ENCODE measurements around the gene CFAP46. TPM values are rescaled to one million over a fixed set of nuclear protein-coding genes. Genes with fewer than 3 reads are reported as not detected.

CFAP46 gene
- total and polyA plus RNA-seq, 9 of the 15 experiments (the other 6 are each of a cell fraction or from before 2014, with no cell fraction given), result not detected

DNA sequence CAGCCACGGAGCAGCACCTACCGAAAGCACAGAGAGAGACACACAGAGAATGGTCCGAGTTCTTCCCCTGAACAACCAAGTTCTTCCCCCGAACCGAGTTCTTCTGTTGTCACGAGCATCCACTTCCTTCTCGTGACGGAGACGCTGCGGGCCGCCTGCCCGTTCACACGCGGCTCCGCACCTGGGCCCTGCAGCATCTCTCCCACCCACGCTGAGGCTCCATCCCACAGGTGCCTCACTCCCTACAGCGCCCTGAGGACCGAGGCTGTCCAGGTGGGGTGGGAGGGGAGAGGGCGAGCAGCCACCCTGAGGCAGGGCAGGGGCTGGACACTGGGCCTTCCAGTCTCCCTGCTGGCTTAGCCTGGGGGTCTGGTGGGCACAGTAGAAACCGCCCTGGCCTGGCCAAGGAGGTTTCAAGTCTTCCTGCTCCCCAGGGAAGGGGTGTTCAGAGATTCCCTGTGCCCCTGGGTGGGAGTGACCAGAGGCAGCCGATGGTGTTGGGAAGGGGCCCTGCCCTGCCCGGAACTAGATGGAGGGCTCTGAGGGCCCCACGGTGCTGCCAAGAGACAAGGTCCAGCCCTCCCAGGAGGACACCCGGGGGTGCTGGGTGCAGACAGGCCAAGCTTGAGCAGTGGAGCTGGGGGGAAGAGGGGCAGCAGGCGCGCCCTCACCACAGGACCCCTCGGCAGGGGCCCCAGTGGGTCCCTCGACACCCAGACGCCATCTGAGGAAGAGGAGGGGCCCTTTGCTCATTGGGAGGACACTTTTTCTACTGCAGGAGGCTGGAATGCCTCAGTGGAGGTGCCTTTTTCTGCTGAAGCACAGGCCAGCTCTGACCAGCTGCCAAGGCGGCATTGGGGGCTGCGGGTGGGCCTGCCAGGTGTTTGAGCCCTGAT is 151.2 kb downstream of the CFAP46 start:
- no peak overlapping the region for H2AFZ ChIP-seq (ENCODE audit: low read depth, low read length)
- no peak for FAIRE-seq
- intact Hi-C loops (cut with micrococcal nuclease), result loop anchor here (10.0 kb wide), 1 partner anchor 136 kb away; no protein-coding TSS in a partner anchor
- no peaks in the 10 kb centered on the region for H4K20me1 ChIP-seq (replicated peaks; ENCODE audit: control insufficient read depth, insufficient read depth, low read length)
- peaks cover 0 to 4% of the 10 kb centered on the region in 2 experiments; a peak in 2 of 5 replicates for H3K27me3 ChIP-seq (ENCODE audit: control insufficient read depth in 2 of 2, insufficient read depth in 2 of 2, low read length in 2 of 2)
- H3K27ac ChIP-seq (ENCODE audit: extremely low read depth, low read depth, low read length), result no peak overlapping the region
- H3K4me2 ChIP-seq (ENCODE audit: insufficient read depth, low read length), result no peak overlapping the region
- no peaks in the 10 kb centered on the region for H3K9me1 ChIP-seq (ENCODE audit: control insufficient read depth, insufficient read depth, low read length)
- H3K9me3 ChIP-seq (replicated peaks; ENCODE audit: control insufficient read depth, insufficient read depth, low read depth, low read length), result no peaks in the 10 kb centered on the region
- no peak overlapping the region for H3K9ac ChIP-seq (ENCODE audit: insufficient read depth in 1 of 2, low read depth in 2 of 2, low read length in 2 of 2)
- ChIA-PET POLR2A (interaction anchor here (0.6 kb wide), 2 partner anchors 10 to 63 kb away, joined by 3 read pairs; no protein-coding TSS in a partner anchor), CTCF (ENCODE audit: low intra/inter-chr PET ratio) (no interaction called here)
- ATAC-seq, result no peak
- TF ChIP-seq, protein P1, sequence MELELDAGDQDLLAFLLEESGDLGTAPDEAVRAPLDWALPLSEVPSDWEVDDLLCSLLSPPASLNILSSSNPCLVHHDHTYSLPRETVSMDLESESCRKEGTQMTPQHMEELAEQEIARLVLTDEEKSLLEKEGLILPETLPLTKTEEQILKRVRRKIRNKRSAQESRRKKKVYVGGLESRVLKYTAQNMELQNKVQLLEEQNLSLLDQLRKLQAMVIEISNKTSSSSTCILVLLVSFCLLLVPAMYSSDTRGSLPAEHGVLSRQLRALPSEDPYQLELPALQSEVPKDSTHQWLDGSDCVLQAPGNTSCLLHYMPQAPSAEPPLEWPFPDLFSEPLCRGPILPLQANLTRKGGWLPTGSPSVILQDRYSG (tag; conservative IDR thresholded peaks at IDR 0.05; ENCODE audit: low read depth), result no peak
- TF ChIP-seq ZSCAN29 (IDR thresholded peaks at IDR 0.05) (peak; percentile 6; the same call in 1 of the 2 replicates), STAT5A (IDR thresholded peaks at IDR 0.05; ENCODE audit: borderline replicate concordance, low read length) (no peak)
- TF ChIP-seq, protein P2, sequence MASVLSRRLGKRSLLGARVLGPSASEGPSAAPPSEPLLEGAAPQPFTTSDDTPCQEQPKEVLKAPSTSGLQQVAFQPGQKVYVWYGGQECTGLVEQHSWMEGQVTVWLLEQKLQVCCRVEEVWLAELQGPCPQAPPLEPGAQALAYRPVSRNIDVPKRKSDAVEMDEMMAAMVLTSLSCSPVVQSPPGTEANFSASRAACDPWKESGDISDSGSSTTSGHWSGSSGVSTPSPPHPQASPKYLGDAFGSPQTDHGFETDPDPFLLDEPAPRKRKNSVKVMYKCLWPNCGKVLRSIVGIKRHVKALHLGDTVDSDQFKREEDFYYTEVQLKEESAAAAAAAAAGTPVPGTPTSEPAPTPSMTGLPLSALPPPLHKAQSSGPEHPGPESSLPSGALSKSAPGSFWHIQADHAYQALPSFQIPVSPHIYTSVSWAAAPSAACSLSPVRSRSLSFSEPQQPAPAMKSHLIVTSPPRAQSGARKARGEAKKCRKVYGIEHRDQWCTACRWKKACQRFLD (CRISPR knock-in tag; IDR thresholded peaks at IDR 0.05), result no peak
- no peak for DNase-seq (ENCODE audit: extremely low read depth in 1 of 4, low spot score in 3 of 4)
- no peaks in the 10 kb centered on the region for H3K79me2 ChIP-seq (ENCODE audit: control insufficient read depth, insufficient read depth, low read length)
- H3K36me3 ChIP-seq (ENCODE audit: control insufficient read depth, insufficient read depth, low read length), result no peaks in the 10 kb centered on the region
- WGBS (ENCODE audit: insufficient coverage, low coverage, missing lambda C conversion rate), result 18% methylated on average over 6 of the region's 31 CpGs
- H3K4me1 ChIP-seq (replicated peaks in 1 of 2; ENCODE audit: control insufficient read depth in 2 of 2, insufficient read depth in 2 of 2, low read length in 2 of 2), result peaks cover 0 to 11% of the 10 kb centered on the region in 2 experiments; a peak in 1 of 5 replicates
- in situ Hi-C loops (cut with MboI), result no loop called here
- no peak overlapping the region for H3K4me3 ChIP-seq
- BruUV-seq (replicated peaks), result no TSS peak
